Left ventricle myocardium inferior (tissue), 1 donor: ENCODE results near the gene SH3BP5. TPM values are rescaled to one million over a fixed set of nuclear protein-coding genes. Genes with fewer than 3 reads are reported as not detected.

Source experiments
- DNase-seq: peaks from one replicate; pipeline ENCODE4 v3.0.0-alpha.2; 2020
- H3K27ac ChIP-seq: fragments of 200-600 bp; replicated peaks from 2 replicates; pipeline ENCODE4 v1.8.0; 2021
- H3K27me3 ChIP-seq: fragments of 200-600 bp; 2 replicates; pipeline ENCODE4 v1.8.0; 2021; ENCODE audit warnings: low read depth
- H3K36me3 ChIP-seq: fragments of 200-600 bp; 2 replicates; pipeline ENCODE4 v1.8.0; 2021
- H3K4me1 ChIP-seq: fragments of 200-600 bp; 2 replicates; pipeline ENCODE4 v1.8.0; 2021
- H3K4me3 ChIP-seq: fragments of 200-600 bp; 2 replicates; pipeline ENCODE4 v1.8.0; 2021; ENCODE audit warnings: mild to moderate bottlenecking, moderate library complexity
- H3K9me3 ChIP-seq: fragments of 200-600 bp; replicated peaks from 2 replicates; pipeline ENCODE4 v1.8.0; 2021
- intact Hi-C: fragments of 100-400 bp; cut with micrococcal nuclease; formaldehyde crosslinking; loops from one replicate; pipeline ENCODE4 v1.11.0; 2022
- total RNA-seq: library from RNA; stranded (reverse); fragmentation: NEBNext Ultra II Directional; extraction: Animal tissue kit (Norgen Biotek cat#: 25700); gene quantifications from one replicate; pipeline ENCODE4 v1.2.1, GENCODE V29; 2021
- TF ChIP-seq, protein P1 (sequence below): fragments of 200-600 bp; IDR thresholded peaks from 2 replicates; pipeline ENCODE4 v1.8.0; 2021; ENCODE audit warnings: antibody characterized with exemption, mild to moderate bottlenecking, borderline replicate concordance
- donor health status: DM: no; HTN: yes; CAD: no; lungs with severe emphysema.

SH3BP5 gene
- total RNA-seq, 1 donor from 2014 or later, result 8.8 TPM

- Histone ChIP-seq H3K4me1 (peaks cover 51% of the 10 kb centered on the region), H3K9me3 (no peaks in the 10 kb centered on the region), H3K27me3 (no peaks in the 10 kb centered on the region), H3K4me3 (peak overlapping the region; percentile 97), H3K27ac (peak overlapping the region; percentile 98), H3K36me3 (peaks cover 12% of the 10 kb centered on the region)
- TF ChIP-seq, protein P1, sequence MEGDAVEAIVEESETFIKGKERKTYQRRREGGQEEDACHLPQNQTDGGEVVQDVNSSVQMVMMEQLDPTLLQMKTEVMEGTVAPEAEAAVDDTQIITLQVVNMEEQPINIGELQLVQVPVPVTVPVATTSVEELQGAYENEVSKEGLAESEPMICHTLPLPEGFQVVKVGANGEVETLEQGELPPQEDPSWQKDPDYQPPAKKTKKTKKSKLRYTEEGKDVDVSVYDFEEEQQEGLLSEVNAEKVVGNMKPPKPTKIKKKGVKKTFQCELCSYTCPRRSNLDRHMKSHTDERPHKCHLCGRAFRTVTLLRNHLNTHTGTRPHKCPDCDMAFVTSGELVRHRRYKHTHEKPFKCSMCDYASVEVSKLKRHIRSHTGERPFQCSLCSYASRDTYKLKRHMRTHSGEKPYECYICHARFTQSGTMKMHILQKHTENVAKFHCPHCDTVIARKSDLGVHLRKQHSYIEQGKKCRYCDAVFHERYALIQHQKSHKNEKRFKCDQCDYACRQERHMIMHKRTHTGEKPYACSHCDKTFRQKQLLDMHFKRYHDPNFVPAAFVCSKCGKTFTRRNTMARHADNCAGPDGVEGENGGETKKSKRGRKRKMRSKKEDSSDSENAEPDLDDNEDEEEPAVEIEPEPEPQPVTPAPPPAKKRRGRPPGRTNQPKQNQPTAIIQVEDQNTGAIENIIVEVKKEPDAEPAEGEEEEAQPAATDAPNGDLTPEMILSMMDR, result no peak
- intact Hi-C loops, result loop anchor here (10.0 kb wide), 1 partner anchor 199 kb away; no protein-coding TSS in a partner anchor
- DNase-seq, result no peak
Measured at GRCh38 chr3:15205482-15205933, 126.9 kb downstream of the SH3BP5 start.

Other genes with a start within 250 kb of the SH3BP5 start
- gene RBSN, start 233.4 kb downstream of the SH3BP5 start, total RNA-seq, result 17.3 TPM
- 26.2 TPM for gene CAPN7, start 126.3 kb downstream of the SH3BP5 start, total RNA-seq
- gene METTL6, start 95.0 kb upstream of the SH3BP5 start, total RNA-seq, result 11.3 TPM
- gene EAF1, start 95.0 kb upstream of the SH3BP5 start, total RNA-seq, result 7.6 TPM
- 14.9 TPM for gene COLQ, start 189.1 kb upstream of the SH3BP5 start, total RNA-seq